Globus pallidus (tissue), 1 donor: Measurements from ENCODE around the gene RGPD3.

Experiments used
- DNase-seq: peaks from one replicate; pipeline ENCODE4 v3.0.0-alpha.2; 2015; ENCODE audit warnings: low spot score

Gene RGPD3

DNA sequence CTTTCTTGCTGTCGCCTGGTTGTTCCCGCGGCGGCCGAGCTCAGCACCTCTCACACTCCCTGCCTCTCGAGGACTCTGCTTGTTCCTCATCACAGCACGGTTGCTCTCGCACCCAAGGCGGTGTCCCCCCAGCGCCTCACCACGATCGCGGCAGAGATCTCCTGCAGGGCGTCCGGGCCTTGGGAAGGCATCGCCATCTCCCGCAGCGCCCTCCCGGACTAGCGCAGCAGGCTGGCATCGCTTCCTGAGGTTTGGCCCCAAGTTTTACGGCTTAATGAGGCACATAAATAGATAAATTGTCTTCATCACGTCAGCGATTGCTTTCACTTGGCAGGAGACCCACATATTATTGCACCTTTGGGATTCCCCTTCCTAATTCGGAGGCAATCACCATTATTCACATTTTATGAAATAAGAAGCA lies 125.4 kb downstream of the RGPD3 start:
- DNase-seq: no peak

GRCh38 chr2:106341666-106342065 lies 126.5 kb downstream of the RGPD3 start:
- no peak for DNase-seq
